Measurements from ENCODE around the gene PBX3.

DNA sequence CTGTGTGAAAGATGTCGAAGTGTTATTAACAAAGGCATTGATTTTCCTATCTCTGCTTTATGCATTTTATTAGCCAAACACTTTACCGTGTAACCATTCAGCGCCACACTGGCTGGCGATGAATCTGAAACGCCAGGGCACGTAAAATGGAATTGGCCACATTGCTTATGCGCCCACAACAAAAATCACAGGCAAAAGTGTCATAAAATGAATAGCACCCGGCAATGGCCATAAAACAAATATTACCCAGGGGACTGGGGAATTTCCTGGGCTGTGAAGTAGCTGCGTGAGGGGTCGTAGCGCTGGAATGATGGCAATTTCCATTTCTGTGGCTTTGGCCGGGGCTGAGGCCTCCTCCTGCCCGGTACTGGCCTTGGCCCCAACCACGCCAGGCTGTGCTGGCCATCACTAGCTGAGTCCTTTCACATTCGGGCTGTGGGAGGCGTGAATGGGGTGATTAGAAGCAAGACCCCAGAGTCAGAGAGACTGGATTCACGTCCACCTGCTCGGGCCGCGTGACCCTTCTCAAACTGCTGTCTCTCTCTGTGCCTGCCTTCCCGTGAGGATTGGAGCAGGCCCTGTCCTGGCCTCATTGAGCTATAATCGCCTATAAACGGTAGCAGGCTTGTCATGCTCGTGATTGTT is 254.5 kb downstream of the PBX3 start:
- TF ChIP-seq CTCF (IDR thresholded peaks at IDR 0.05; ENCODE audit: insufficient read depth, low read length, poor library complexity, severe bottlenecking) (no peak), EZH2phosphoT487 (conservative IDR thresholded peaks at IDR 0.05; ENCODE audit: low read length) (no peak)
